Stimulated activated CD8-positive, alpha-beta memory T cell treated with anti-CD3 and anti-CD28 coated beads, Interleukin-7, amount 100 ng/mL, for 24 hours (primary cell): ENCODE data around the gene PEPD.

Experiments used
- DNase-seq: peaks from one replicate; pipeline ENCODE4 v3.0.0-alpha.2; 2020; ENCODE audit warnings: low read depth

PEPD gene

GRCh38 chr19:33437821-33438671, 83.5 kb downstream of the PEPD start:
- no peak for DNase-seq

GRCh38 chr19:33437393-33437820, 84.2 kb downstream of the PEPD start:
- no peak for DNase-seq

- DNase-seq = no peak
Observed at GRCh38 chr19:33436360-33437345, 84.9 kb downstream of the PEPD start.

- DNase-seq = no peak
Observed at GRCh38 chr19:33435706-33436359, 85.8 kb downstream of the PEPD start.

GRCh38 chr19:33434886-33435705, 86.5 kb downstream of the PEPD start:
- no peak for DNase-seq

- DNase-seq = no peak
Observed at GRCh38 chr19:33434069-33434885, 87.3 kb downstream of the PEPD start.

GRCh38 chr19:33432446-33433170, 89.0 kb downstream of the PEPD start:
- no peak for DNase-seq

- DNase-seq = no peak
Observed at GRCh38 chr19:33432015-33432414, 89.6 kb downstream of the PEPD start.

- peak; percentile 38 for DNase-seq
Observed at GRCh38 chr19:33430674-33431277, 90.8 kb downstream of the PEPD start.

- DNase-seq = no peak
Observed at GRCh38 chr19:33429891-33430673, 91.5 kb downstream of the PEPD start.

- DNase-seq = no peak
Observed at GRCh38 chr19:33428627-33429125, 92.9 kb downstream of the PEPD start.

GRCh38 chr19:33427801-33428626, 93.6 kb downstream of the PEPD start:
- no peak for DNase-seq

GRCh38 chr19:33426621-33427361, 94.8 kb downstream of the PEPD start:
- no peak for DNase-seq

GRCh38 chr19:33424181-33424580, 97.4 kb downstream of the PEPD start:
- no peak for DNase-seq

GRCh38 chr19:33422369-33423180, 99.0 kb downstream of the PEPD start:
- no peak for DNase-seq

- no peak for DNase-seq
Observed at GRCh38 chr19:33421368-33421767, 100.2 kb downstream of the PEPD start.
